Neuron (in vitro differentiated cells): ENCODE results near the gene EP400.
"Not testable (repeated sequence)": the region's sequence is repeated elsewhere in the genome, so short reads cannot be mapped to it uniquely, and the experiment has no call there.

Experiments used
- H2AFZ ChIP-seq: one replicate; pipeline ENCODE4 v1.6.1; 2013; ENCODE audit warnings: low read depth, mild to moderate bottlenecking, inconsistent platforms, low read length, moderate library complexity
- H3K27me3 ChIP-seq: one replicate; pipeline ENCODE4 v1.6.1; 2013; ENCODE audit warnings: low read length; ENCODE audit not compliant: insufficient read depth
- H3K36me3 ChIP-seq: one replicate; pipeline ENCODE4 v1.6.1; 2013; ENCODE audit warnings: low read length; ENCODE audit not compliant: insufficient read depth
- H3K4me1 ChIP-seq: one replicate; pipeline ENCODE4 v1.6.1; 2013; ENCODE audit warnings: low read length; ENCODE audit not compliant: insufficient read depth
- H3K4me3 ChIP-seq: 2 replicates; pipeline ENCODE4 v1.5.1; 2013; ENCODE audit warnings: mild to moderate bottlenecking, low read length, moderate library complexity
- H3K9me3 ChIP-seq: one replicate; pipeline ENCODE4 v1.6.1; 2013; ENCODE audit warnings: low read length

The EP400 gene

GRCh38 chr12:131959641-131960589 lies 10.2 kb downstream of the EP400 start:
- Histone ChIP-seq H3K27me3 (no peaks in the 10 kb centered on the region), H3K36me3 (peaks cover 28% of the 10 kb centered on the region), H3K9me3 (no peaks in the 10 kb centered on the region)

DNA sequence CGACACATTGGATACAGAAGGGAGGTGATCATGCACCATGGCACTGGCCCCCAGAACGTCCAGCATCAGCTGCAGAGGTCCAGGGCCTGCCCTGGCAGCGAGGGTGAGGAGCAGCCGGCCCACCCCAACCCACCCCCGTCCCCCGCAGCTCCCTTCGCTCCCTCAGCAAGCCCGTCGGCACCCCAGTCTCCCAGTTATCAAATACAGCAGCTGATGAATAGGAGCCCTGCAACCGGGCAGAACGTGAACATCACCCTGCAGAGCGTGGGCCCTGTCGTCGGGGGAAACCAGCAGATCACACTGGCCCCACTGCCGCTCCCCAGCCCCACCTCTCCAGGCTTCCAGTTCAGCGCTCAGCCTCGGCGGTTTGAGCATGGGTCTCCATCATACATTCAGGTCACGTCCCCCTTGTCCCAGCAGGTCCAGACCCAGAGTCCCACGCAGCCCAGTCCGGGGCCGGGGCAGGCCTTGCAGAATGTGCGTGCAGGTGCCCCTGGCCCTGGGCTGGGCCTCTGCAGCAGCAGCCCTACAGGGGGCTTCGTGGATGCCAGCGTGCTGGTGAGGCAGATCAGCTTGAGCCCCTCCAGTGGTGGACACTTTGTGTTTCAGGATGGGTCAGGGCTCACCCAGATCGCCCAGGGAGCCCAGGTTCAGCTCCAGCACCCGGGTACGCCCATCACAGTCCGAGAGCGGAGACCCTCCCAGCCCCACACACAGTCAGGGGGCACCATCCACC lies 11.0 kb downstream of the EP400 start:
- not testable (repeated sequence) for H2AFZ ChIP-seq, H3K4me3 ChIP-seq, H3K27me3 ChIP-seq, H3K9me3 ChIP-seq
- peaks cover 12% of the 10 kb centered on the region for H3K4me1 ChIP-seq
- H3K36me3 ChIP-seq: peaks cover 33% of the 10 kb centered on the region

More at GRCh38 chr12:131959641-131960589, 10.2 kb downstream of the EP400 start:
- H2AFZ ChIP-seq: no peak overlapping the region
- no peak overlapping the region for H3K4me3 ChIP-seq
- H3K4me1 ChIP-seq: peaks cover 12% of the 10 kb centered on the region

DNA sequence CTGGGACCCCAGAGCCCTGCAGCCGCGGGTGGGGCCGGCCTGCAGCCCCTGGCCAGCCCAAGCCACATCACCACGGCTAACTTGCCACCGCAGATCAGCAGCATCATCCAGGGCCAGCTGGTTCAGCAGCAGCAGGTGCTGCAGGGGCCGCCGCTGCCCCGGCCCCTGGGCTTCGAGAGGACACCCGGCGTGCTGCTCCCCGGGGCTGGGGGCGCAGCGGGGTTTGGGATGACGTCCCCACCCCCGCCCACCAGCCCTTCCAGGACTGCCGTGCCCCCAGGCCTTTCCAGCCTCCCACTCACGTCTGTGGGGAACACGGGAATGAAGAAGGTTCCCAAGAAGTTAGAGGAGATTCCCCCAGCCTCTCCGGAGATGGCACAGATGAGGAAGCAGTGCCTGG lies 11.6 kb downstream of the EP400 start:
- peaks cover 35% of the 10 kb centered on the region for H3K36me3 ChIP-seq
- H2AFZ ChIP-seq, H3K27me3 ChIP-seq, H3K4me3 ChIP-seq, H3K9me3 ChIP-seq: not testable (repeated sequence)
- H3K4me1 ChIP-seq: peaks cover 12% of the 10 kb centered on the region

DNA sequence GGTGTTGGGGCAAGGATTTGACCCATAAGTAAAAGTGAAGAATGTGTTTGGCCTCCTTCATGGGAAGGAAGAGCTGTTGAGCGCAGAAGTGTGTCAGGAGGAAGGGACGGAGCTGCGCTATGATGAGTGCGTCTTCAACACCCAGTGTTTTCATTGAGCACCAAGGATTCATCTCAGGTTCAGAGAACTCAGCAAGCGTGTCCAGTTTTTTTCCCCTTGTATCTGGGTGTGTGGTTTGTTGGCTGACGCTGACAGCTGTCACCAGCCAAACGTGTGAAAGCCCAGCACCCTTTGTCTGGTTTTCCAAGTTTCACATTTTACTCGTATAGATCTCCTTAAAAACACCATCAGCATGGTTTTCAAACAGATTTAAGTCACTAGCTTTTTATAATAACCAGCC lies 12.3 kb downstream of the EP400 start:
- Histone ChIP-seq H3K36me3 (peaks cover 35% of the 10 kb centered on the region), H3K9me3 (peaks cover 2% of the 10 kb centered on the region), H3K4me1 (peaks cover 12% of the 10 kb centered on the region), H3K4me3 (no peak overlapping the region), H3K27me3 (no peaks in the 10 kb centered on the region), H2AFZ (no peak overlapping the region)

DNA sequence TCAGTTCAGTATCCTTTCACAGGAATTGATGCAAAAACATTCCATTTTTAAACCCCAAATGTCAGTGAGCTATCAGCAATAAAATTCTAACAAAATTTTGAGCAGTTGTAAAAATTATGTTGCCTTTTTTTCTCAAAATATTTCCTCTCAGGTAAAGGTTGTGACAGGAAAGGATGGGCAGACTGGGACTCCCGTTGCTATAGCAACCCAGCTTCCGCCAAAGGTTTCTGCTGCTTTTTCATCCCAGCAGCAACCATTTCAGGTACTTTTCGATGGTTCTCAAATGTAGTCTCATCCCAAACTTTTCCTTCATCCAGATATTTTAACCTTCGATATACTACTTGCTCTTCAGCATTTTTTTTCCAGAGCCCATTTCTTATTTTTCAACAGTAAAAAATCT lies 13.6 kb downstream of the EP400 start:
- H3K36me3 ChIP-seq: peaks cover 35% of the 10 kb centered on the region
- no peak overlapping the region for H3K4me3 ChIP-seq
- H3K9me3 ChIP-seq: peaks cover 2% of the 10 kb centered on the region
- H3K4me1 ChIP-seq: peaks cover 12% of the 10 kb centered on the region
- no peaks in the 10 kb centered on the region for H3K27me3 ChIP-seq
- no peak overlapping the region for H2AFZ ChIP-seq

GRCh38 chr12:131965073-131965472 lies 15.3 kb downstream of the EP400 start:
- peaks cover 2% of the 10 kb centered on the region for H3K9me3 ChIP-seq
- no peak overlapping the region for H2AFZ ChIP-seq
- peaks cover 32% of the 10 kb centered on the region for H3K36me3 ChIP-seq
- no peaks in the 10 kb centered on the region for H3K27me3 ChIP-seq
- no peak overlapping the region for H3K4me3 ChIP-seq
- H3K4me1 ChIP-seq: peaks cover 11% of the 10 kb centered on the region

- Histone ChIP-seq H3K4me3 (no peak overlapping the region), H3K36me3 (peaks cover 8% of the 10 kb centered on the region), H3K4me1 (no peaks in the 10 kb centered on the region), H3K9me3 (no peaks in the 10 kb centered on the region), H2AFZ (no peak overlapping the region), H3K27me3 (no peaks in the 10 kb centered on the region)
Measured at GRCh38 chr12:131971226-131971625, 21.5 kb downstream of the EP400 start.

- Histone ChIP-seq H2AFZ (no peak overlapping the region), H3K27me3 (no peaks in the 10 kb centered on the region), H3K9me3 (peaks cover 4% of the 10 kb centered on the region), H3K4me3 (no peak overlapping the region), H3K4me1 (no peaks in the 10 kb centered on the region), H3K36me3 (peaks cover 22% of the 10 kb centered on the region)
Measured at GRCh38 chr12:131975228-131975627, 25.5 kb downstream of the EP400 start.

- Histone ChIP-seq H3K27me3 (no peaks in the 10 kb centered on the region), H3K9me3 (peaks cover 4% of the 10 kb centered on the region), H3K36me3 (peaks cover 46% of the 10 kb centered on the region)
Measured at GRCh38 chr12:131979606-131980005, 29.9 kb downstream of the EP400 start.

GRCh38 chr12:131980263-131980662 lies 30.5 kb downstream of the EP400 start:
- peaks cover 4% of the 10 kb centered on the region for H3K9me3 ChIP-seq
- no peak overlapping the region for H3K4me3 ChIP-seq
- H2AFZ ChIP-seq: no peak overlapping the region
- no peaks in the 10 kb centered on the region for H3K4me1 ChIP-seq
- H3K36me3 ChIP-seq: peaks cover 50% of the 10 kb centered on the region
- no peaks in the 10 kb centered on the region for H3K27me3 ChIP-seq

More at GRCh38 chr12:131979606-131980005, 29.9 kb downstream of the EP400 start:
- Histone ChIP-seq H3K4me1 (no peaks in the 10 kb centered on the region), H2AFZ (no peak overlapping the region), H3K4me3 (no peak overlapping the region)

- peaks cover 53% of the 10 kb centered on the region for H3K36me3 ChIP-seq
- peaks cover 1% of the 10 kb centered on the region for H3K4me1 ChIP-seq
- H3K4me3 ChIP-seq: no peak overlapping the region
- H3K27me3 ChIP-seq: no peaks in the 10 kb centered on the region
- no peak overlapping the region for H2AFZ ChIP-seq
- peaks cover 4% of the 10 kb centered on the region for H3K9me3 ChIP-seq
Measured at GRCh38 chr12:131981388-131981787, 31.6 kb downstream of the EP400 start.

DNA sequence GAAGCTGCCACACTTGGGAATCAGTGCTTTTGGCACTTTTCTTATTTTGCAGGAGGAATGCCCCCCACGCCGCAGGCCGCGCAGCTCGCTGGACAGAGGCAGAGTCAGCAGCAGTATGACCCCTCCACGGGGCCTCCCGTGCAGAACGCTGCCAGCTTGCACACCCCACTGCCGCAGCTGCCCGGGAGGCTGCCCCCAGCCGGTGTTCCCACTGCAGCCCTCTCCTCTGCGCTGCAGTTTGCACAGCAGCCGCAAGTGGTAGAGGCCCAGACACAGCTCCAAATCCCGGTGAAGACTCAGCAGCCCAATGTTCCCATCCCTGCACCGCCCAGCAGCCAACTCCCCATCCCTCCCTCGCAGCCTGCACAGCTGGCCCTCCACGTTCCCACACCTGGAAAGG lies 32.3 kb downstream of the EP400 start:
- H3K4me3 ChIP-seq: no peak overlapping the region
- no peaks in the 10 kb centered on the region for H3K9me3 ChIP-seq
- peaks cover 8% of the 10 kb centered on the region for H3K4me1 ChIP-seq
- H2AFZ ChIP-seq: no peak overlapping the region
- H3K36me3 ChIP-seq: peaks cover 60% of the 10 kb centered on the region
- no peaks in the 10 kb centered on the region for H3K27me3 ChIP-seq

DNA sequence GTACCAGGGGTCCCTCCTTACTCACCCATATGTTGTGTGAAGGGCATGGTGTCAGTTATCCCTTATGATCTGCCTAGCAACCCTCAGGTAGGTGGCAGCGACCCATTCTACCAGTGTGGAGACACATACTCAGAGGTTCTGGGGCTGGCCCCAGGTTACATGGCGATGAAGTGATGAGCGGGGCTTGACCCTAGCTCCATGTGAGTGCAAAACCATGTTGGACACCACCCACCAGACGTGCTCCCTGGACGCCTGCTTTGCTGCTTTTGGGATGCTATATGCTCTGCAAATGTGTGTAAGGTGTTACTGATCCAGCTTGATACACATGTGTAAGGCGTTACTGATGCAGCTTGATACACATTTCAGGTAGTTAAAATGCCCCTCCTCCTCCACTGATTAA lies 33.3 kb downstream of the EP400 start:
- no peaks in the 10 kb centered on the region for H3K27me3 ChIP-seq
- peaks cover 66% of the 10 kb centered on the region for H3K36me3 ChIP-seq
- H3K4me3 ChIP-seq: no peak overlapping the region
- H3K4me1 ChIP-seq: peaks cover 8% of the 10 kb centered on the region
- H3K9me3 ChIP-seq: no peaks in the 10 kb centered on the region
- H2AFZ ChIP-seq: no peak overlapping the region
